Peyer's patch (tissue), 4 donors: ENCODE measurements around the gene CYP19A1.

ENCODE experiments used
- POLR2A ChIP-seq, 2 donors: fragments of 450-650 bp; IDR thresholded peaks; one replicate each; pipeline ENCODE4 v1.5.1; 2017; ENCODE audit warnings: antibody characterized with exemption in 2 of 2, mild to moderate bottlenecking in 2 of 2, moderate library complexity in 2 of 2
- TF ChIP-seq, protein P1 (sequence below), 6 experiments: fragments of 450-650 bp in 4 of 6; fragments of 200-600 bp in 2 of 6; sonication (generic) in 1 of 6; IDR thresholded peaks; one replicate each; pipeline ENCODE4 v1.5.1; 2017 to 2019; ENCODE audit warnings: antibody characterized with exemption in 6 of 6, mild to moderate bottlenecking in 3 of 6, moderate library complexity in 1 of 6

DNA sequence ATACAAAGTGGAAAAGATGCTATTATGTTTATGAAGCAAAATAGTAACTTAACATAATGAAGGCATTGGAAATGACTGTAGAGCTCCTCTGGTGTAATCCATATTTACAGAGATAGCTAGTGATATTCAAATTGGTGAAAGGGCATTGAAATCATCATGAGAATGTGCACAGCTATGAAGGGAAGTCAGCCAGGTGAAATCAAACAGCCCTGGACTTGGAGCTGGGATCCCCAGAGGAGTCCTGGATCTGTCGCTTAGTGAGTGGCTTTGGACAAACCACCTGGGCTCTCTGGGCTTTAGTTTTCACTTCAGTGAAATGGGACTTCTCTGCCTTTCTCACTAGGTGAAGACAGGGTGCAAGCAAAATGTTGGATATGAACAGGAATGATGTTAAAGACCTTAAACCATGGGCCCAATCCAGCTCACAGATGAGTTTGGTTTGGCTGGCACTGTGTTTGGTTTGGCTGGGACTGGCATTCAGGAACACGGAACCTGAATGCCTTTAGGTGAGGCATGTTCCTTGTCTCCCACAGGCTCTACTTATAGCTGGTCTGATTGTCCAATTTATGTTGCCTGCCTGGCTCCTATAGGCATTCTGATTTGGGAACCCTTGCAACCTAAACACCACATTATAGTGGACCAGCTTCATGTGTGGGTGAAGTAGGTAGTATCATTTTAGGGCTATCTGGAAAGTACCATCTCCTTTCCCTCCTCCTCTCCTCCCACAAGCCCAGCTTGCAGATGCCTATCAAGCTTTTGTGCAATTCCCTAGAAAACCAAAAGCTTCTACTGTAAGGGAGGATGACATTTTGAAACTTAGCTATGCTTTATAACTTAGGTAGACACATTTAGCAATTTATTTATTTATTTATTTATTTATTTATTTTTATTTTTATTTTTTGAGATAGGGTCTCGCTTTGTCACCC, 133.1 kb downstream of the CYP19A1 start:
- TF ChIP-seq POLR2A (IDR thresholded peaks at IDR 0.05) = no peak
- TF ChIP-seq, protein P1, sequence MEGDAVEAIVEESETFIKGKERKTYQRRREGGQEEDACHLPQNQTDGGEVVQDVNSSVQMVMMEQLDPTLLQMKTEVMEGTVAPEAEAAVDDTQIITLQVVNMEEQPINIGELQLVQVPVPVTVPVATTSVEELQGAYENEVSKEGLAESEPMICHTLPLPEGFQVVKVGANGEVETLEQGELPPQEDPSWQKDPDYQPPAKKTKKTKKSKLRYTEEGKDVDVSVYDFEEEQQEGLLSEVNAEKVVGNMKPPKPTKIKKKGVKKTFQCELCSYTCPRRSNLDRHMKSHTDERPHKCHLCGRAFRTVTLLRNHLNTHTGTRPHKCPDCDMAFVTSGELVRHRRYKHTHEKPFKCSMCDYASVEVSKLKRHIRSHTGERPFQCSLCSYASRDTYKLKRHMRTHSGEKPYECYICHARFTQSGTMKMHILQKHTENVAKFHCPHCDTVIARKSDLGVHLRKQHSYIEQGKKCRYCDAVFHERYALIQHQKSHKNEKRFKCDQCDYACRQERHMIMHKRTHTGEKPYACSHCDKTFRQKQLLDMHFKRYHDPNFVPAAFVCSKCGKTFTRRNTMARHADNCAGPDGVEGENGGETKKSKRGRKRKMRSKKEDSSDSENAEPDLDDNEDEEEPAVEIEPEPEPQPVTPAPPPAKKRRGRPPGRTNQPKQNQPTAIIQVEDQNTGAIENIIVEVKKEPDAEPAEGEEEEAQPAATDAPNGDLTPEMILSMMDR (IDR thresholded peaks at IDR 0.05) = no peak
